ENCODE results near the gene CLIP1. TPM values are rescaled to one million over a fixed set of nuclear protein-coding genes. Genes with fewer than 3 reads are reported as not detected.
A peak's percentile ranks its signal among the peaks of the same experiment; 100 is the strongest.
"Not testable (repeated sequence)": the region's sequence is repeated elsewhere in the genome, so short reads cannot be mapped to it uniquely, and the experiment has no call there.

The CLIP1 gene
- total RNA-seq, 1 donor from 2014 or later: 102 TPM

GRCh38 chr12:122403115-122403770 lies 19.2 kb downstream of the CLIP1 start:
- Histone ChIP-seq H3K4me1 (peaks cover 52% of the 10 kb centered on the region), H3K36me3 (no peaks in the 10 kb centered on the region), H3K9me3 (replicated peaks) (no peaks in the 10 kb centered on the region), H3K27me3 (ENCODE audit: low read depth) (no peaks in the 10 kb centered on the region), H3K27ac (replicated peaks) (no peak overlapping the region), H3K4me3 (no peak overlapping the region)
- DNase-seq: no peak
- intact Hi-C loops (cut with micrococcal nuclease): no loop called here
- no peak for TF ChIP-seq CTCF (IDR thresholded peaks at IDR 0.05; ENCODE audit: borderline replicate concordance)

- intact Hi-C loops (cut with micrococcal nuclease): no loop called here
- no peaks in the 10 kb centered on the region for H3K36me3 ChIP-seq
- no peak overlapping the region for H3K27ac ChIP-seq (replicated peaks)
- no peak overlapping the region for H3K4me3 ChIP-seq
- DNase-seq: no peak
- H3K4me1 ChIP-seq: peaks cover 47% of the 10 kb centered on the region
- TF ChIP-seq CTCF (IDR thresholded peaks at IDR 0.05; ENCODE audit: borderline replicate concordance): no peak
- no peaks in the 10 kb centered on the region for H3K9me3 ChIP-seq (replicated peaks)
- no peaks in the 10 kb centered on the region for H3K27me3 ChIP-seq (ENCODE audit: low read depth)
Measured at GRCh38 chr12:122402264-122402663, 20.2 kb downstream of the CLIP1 start.

- no peaks in the 10 kb centered on the region for H3K36me3 ChIP-seq
- peak; percentile 53 for DNase-seq
- intact Hi-C loops (cut with micrococcal nuclease): loop anchor here (5.0 kb wide), 1 partner anchor 73 kb away; no protein-coding TSS in a partner anchor
- H3K27me3 ChIP-seq (ENCODE audit: low read depth): no peaks in the 10 kb centered on the region
- no peaks in the 10 kb centered on the region for H3K9me3 ChIP-seq (replicated peaks)
- peak; percentile 77 for TF ChIP-seq CTCF (IDR thresholded peaks at IDR 0.05; ENCODE audit: borderline replicate concordance)
- H3K27ac ChIP-seq (replicated peaks): peak overlapping the region; percentile 86
- peak overlapping the region; percentile 41 for H3K4me3 ChIP-seq
- H3K4me1 ChIP-seq: peaks cover 43% of the 10 kb centered on the region
Measured at GRCh38 chr12:122399592-122400373, 22.7 kb downstream of the CLIP1 start.

GRCh38 chr12:122399254-122399591 lies 23.2 kb downstream of the CLIP1 start:
- Histone ChIP-seq H3K27me3 (ENCODE audit: low read depth) (no peaks in the 10 kb centered on the region), H3K4me3 (peak overlapping the region; percentile 41), H3K4me1 (peaks cover 43% of the 10 kb centered on the region), H3K9me3 (replicated peaks) (no peaks in the 10 kb centered on the region), H3K36me3 (no peaks in the 10 kb centered on the region), H3K27ac (replicated peaks) (peak overlapping the region; percentile 86)
- intact Hi-C loops (cut with micrococcal nuclease): loop anchor here (5.0 kb wide), 1 partner anchor 73 kb away; no protein-coding TSS in a partner anchor
- DNase-seq: no peak
- TF ChIP-seq CTCF (IDR thresholded peaks at IDR 0.05; ENCODE audit: borderline replicate concordance): no peak

- H3K27ac ChIP-seq (replicated peaks); H3K9me3 ChIP-seq (replicated peaks): not testable (repeated sequence)
Measured at GRCh38 chr12:122397981-122398380, 24.5 kb downstream of the CLIP1 start.

DNA sequence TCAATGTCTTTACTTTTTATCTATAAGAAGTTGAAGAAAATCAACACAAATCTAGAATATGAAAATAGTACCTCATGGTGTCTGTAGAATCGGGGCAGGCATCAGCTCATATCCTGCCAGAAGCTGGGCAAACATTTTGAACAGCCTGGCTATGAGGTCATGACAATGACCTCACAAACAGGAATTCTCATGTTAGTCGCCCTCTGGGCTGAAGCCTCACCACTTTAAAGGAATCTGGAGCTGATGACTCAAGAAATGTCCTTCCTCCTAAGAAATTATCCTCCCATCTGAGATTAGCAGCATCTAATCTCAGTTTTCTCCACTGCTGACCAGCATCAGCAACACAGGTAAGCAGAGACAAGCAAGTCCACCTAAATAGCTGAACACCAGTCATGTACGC lies 27.1 kb downstream of the CLIP1 start:
- no peak for TF ChIP-seq CTCF (IDR thresholded peaks at IDR 0.05; ENCODE audit: borderline replicate concordance)
- H3K4me1 ChIP-seq: peaks cover 26% of the 10 kb centered on the region
- no peak overlapping the region for H3K4me3 ChIP-seq
- intact Hi-C loops (cut with micrococcal nuclease): loop anchor here (5.0 kb wide), 1 partner anchor 77 kb away; no protein-coding TSS in a partner anchor
- H3K27ac ChIP-seq (replicated peaks): peak overlapping the region; percentile 29
- no peaks in the 10 kb centered on the region for H3K9me3 ChIP-seq (replicated peaks)
- DNase-seq: no peak
- H3K27me3 ChIP-seq (ENCODE audit: low read depth): no peaks in the 10 kb centered on the region
- H3K36me3 ChIP-seq: no peaks in the 10 kb centered on the region

More at GRCh38 chr12:122397981-122398380, 24.5 kb downstream of the CLIP1 start:
- intact Hi-C loops (cut with micrococcal nuclease): loop anchor here (5.0 kb wide), 1 partner anchor 74 kb away; no protein-coding TSS in a partner anchor
- DNase-seq; H3K36me3 ChIP-seq; H3K4me3 ChIP-seq; H3K27me3 ChIP-seq (ENCODE audit: low read depth): not testable (repeated sequence)
- H3K4me1 ChIP-seq: peaks cover 41% of the 10 kb centered on the region

Measured in left ventricle myocardium inferior (tissue), 1 donor.